Astrocyte of the cerebellum (primary cell): ENCODE measurements around the gene CADM3.

ENCODE experiments used
- DNase-seq: peaks from one replicate; pipeline ENCODE4 v3.0.0-alpha.2; 2011; ENCODE audit warnings: low read depth
- H3K4me3 ChIP-seq: 2 replicates; pipeline ENCODE4 v1.5.1; 2011; ENCODE audit warnings: mild to moderate bottlenecking, low read depth, low read length, moderate library complexity
- in situ Hi-C: cut with HindIII; loops from 2 replicates; pipeline ENCODE4 v1.10.0; 2017; ENCODE audit warnings: low sequenced_read_pairs
- TF ChIP-seq, protein P1 (sequence below): IDR thresholded peaks from 2 replicates; pipeline ENCODE4 v1.5.1; 2012; ENCODE audit warnings: low read length, low read depth, moderate library complexity, mild to moderate bottlenecking; ENCODE audit errors: missing control alignments

CADM3 gene

GRCh38 chr1:159190441-159190840 lies 19.0 kb downstream of the CADM3 start:
- no peak for DNase-seq
- in situ Hi-C loops, result no loop called here
- no peak overlapping the region for H3K4me3 ChIP-seq
- TF ChIP-seq, protein P1, sequence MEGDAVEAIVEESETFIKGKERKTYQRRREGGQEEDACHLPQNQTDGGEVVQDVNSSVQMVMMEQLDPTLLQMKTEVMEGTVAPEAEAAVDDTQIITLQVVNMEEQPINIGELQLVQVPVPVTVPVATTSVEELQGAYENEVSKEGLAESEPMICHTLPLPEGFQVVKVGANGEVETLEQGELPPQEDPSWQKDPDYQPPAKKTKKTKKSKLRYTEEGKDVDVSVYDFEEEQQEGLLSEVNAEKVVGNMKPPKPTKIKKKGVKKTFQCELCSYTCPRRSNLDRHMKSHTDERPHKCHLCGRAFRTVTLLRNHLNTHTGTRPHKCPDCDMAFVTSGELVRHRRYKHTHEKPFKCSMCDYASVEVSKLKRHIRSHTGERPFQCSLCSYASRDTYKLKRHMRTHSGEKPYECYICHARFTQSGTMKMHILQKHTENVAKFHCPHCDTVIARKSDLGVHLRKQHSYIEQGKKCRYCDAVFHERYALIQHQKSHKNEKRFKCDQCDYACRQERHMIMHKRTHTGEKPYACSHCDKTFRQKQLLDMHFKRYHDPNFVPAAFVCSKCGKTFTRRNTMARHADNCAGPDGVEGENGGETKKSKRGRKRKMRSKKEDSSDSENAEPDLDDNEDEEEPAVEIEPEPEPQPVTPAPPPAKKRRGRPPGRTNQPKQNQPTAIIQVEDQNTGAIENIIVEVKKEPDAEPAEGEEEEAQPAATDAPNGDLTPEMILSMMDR, result no peak

- TF ChIP-seq, protein P1, result peak; percentile 45
- DNase-seq, result no peak
- in situ Hi-C loops, result no loop called here
- H3K4me3 ChIP-seq, result no peak overlapping the region
Observed at GRCh38 chr1:159196543-159196942, 25.1 kb downstream of the CADM3 start.

DNA sequence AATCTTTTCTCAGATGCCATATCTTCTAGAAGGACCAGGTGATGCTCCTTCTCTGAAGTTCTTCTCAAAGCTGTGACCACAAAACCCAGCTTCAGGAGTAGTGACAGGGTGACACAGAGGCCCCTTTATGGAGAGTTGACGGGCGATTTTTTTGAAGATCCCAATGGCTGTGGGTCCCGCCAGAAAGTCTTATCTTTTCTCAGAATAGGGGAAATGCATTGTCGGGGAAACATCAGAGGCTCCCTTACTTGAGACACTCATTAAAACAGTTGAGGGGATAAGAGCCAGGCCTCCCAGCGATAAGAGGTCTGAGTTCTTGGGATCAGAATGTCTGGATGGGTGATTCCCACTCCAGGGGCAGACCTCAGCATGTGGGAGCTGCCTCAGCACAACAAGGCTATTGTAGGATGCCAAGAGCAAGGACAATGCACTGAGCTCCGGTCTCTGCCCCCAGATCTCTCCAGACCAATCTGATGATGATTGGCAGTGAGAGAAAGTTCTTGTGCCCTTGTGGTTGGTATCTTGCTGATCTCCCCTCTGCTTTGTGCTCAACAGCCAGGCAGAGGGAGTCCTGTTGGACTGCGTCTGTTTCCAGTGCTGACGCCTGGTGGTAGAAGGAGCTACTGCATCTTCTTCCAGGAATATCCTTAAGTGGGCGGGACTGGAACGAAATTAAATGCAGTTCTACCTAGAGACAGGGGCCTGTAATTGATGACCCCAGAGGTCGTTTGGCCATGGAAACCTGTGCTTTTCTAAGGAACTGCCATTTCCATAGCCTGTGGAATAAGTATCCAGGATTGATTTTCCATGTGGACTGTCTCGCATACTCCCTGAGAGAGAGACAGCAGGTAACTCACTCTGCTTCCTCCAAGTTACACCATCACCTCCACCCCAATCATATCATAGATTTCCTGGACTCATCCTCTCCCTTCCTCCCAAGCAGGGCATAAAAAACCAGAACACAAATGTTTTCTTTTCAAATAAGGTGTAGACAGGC lies 26.4 kb downstream of the CADM3 start:
- in situ Hi-C loops, result no loop called here
- peak; percentile 64 for DNase-seq
- TF ChIP-seq, protein P1, result peak; percentile 99
- no peak overlapping the region for H3K4me3 ChIP-seq

DNA sequence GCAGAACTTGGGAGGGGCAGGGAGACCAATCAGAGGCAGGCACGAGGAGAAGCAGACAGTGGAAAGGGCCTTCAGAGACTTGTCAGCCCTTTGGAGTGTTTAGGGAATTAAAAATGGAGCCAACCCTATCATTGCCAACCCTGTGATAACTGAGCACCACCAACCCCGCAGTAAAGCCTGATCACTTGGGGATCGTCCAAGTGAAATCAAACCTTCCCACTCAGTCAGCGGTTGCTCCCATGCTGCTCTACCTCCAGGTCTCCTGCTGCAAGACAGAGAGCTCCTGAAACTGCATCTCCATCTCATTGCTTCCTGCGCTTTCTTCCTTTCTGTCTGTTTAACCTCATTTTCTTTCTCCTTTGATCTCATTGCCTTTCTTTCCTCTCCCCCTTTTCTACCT lies 28.5 kb downstream of the CADM3 start:
- DNase-seq, result no peak
- in situ Hi-C loops, result no loop called here
- TF ChIP-seq, protein P1, result no peak
- H3K4me3 ChIP-seq, result no peak overlapping the region

- no peak for DNase-seq
- TF ChIP-seq, protein P1, result no peak
- in situ Hi-C loops, result no loop called here
- no peak overlapping the region for H3K4me3 ChIP-seq
Observed at GRCh38 chr1:159200769-159201168, 29.4 kb downstream of the CADM3 start.

DNA sequence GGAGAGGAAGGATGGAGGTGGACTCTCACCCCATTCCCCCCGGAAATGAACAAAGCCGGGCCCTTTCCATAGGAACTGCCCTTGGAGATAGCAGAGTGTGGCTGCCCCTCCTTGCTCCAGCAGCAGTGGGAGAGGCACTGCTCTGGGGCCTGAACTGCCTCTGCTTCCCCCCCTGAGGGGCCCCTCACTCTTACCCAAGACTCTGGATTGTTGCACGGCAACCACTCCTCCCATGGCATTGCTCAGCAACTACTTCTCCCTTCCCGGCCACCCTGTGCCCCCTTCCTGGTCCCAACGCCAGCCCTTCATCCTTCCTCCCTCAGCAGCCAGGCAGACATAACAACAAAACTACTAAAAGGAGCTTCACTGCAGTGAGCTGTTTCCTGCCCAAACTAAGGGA lies 30.2 kb downstream of the CADM3 start:
- in situ Hi-C loops, result no loop called here
- no peak for DNase-seq
- TF ChIP-seq, protein P1, result no peak
- H3K4me3 ChIP-seq, result no peak overlapping the region
